MCF 10A (cell line): ENCODE measurements around the gene RNASEL. TPM values are rescaled to one million over a fixed set of nuclear protein-coding genes. Genes with fewer than 3 reads are reported as not detected.

Experiments
- BruUV-seq: library from RNA; stranded (reverse); fragments of 400-500 nt; replicated peaks from 2 replicates; lab custom pipeline; 2021; lab: Mats Ljungman, UMichigan
- CTCF ChIA-PET: fragments of 300-600 bp; sonication (Branson Sonifier 250); formaldehyde crosslinking; extraction: SDS; loops from one replicate; lab custom pipeline; 2021; ENCODE audit warnings: antibody characterized with exemption, inconsistent platforms; lab: Yijun Ruan, JAX
- POLR2A ChIA-PET: fragments of 300-600, 350-650 bp; sonication (Branson Sonifier 250); formaldehyde crosslinking; extraction: SDS; loops from one replicate; lab custom pipeline; 2020; ENCODE audit warnings: antibody characterized with exemption, inconsistent platforms; lab: Yijun Ruan, JAX
- DNase-seq: peaks from one replicate; pipeline ENCODE4 v3.0.0-alpha.2; 2018; ENCODE audit not compliant: unreplicated experiment
- H3K27ac Mint-ChIP-seq: one replicate; pipeline ENCODE4 v1.8.0; 2022; ENCODE audit warnings: mild to moderate bottlenecking, low read depth, mixed read lengths; ENCODE audit not compliant: unreplicated experiment
- H3K27me3 Mint-ChIP-seq: one replicate; pipeline ENCODE4 v1.8.0; 2022; ENCODE audit warnings: mixed read lengths; ENCODE audit not compliant: insufficient read depth, unreplicated experiment
- H3K36me3 Mint-ChIP-seq: one replicate; pipeline ENCODE4 v1.8.0; 2022; ENCODE audit warnings: mild to moderate bottlenecking, moderate library complexity, mixed read lengths; ENCODE audit not compliant: insufficient read depth, unreplicated experiment
- H3K4me1 Mint-ChIP-seq: one replicate; pipeline ENCODE4 v1.8.0; 2022; ENCODE audit warnings: mixed read lengths; ENCODE audit not compliant: insufficient read depth, unreplicated experiment
- H3K4me3 Mint-ChIP-seq: one replicate; pipeline ENCODE4 v1.8.0; 2022; ENCODE audit warnings: mild to moderate bottlenecking, moderate library complexity, mixed read lengths; ENCODE audit not compliant: unreplicated experiment
- H3K9me3 Mint-ChIP-seq: one replicate; pipeline ENCODE4 v1.8.0; 2022; ENCODE audit warnings: mixed read lengths; ENCODE audit not compliant: unreplicated experiment
- intact Hi-C: fragments of 100-400 bp; cut with micrococcal nuclease; formaldehyde crosslinking; loops from 2 replicates; pipeline ENCODE4 v1.14.1; 2022
- total RNA-seq: library from RNA; stranded (reverse); gene quantifications from 2 replicates; pipeline ENCODE4 v1.2.3, GENCODE V29; 2022
- TF ChIP-seq, protein P1 (sequence below): fragments of 200-600 bp; IDR thresholded peaks from one replicate; pipeline ENCODE4 v1.8.0; 2022; ENCODE audit warnings: antibody characterized with exemption, mild to moderate bottlenecking; ENCODE audit not compliant: unreplicated experiment

The RNASEL gene
- total RNA-seq, 1 experiment from 2014 or later: 4.2 TPM

DNA sequence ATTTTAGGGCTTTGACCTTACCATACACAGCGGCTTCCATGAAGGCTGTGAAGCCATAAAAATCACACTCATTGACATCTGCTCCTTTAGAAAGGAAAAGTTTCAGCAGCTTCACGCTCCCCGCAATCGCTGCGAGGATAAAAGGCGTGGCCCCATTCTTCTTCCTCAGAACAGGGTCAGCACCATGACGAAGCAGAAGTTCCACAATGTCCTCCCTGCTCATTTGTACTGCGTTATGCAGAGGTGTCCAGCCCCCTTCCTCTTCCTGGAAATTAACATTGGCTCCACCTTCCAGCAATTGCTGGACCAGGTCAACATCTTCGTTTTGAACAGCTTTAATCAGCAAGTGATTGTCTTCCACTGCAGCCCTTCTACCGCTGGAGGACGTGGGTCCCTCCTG, 2.7 kb downstream of the RNASEL start:
- ChIA-PET POLR2A (interaction anchor here (1.1 kb wide), 1 partner anchor 11 kb away, joined by 7 read pairs; no protein-coding TSS in a partner anchor), CTCF (interaction anchor here (0.6 to 1.9 kb wide), 3 partner anchors 9 to 198 kb away, joined by 3 to 15 read pairs (median 4); no protein-coding TSS in a partner anchor)
- Mint-ChIP-seq H3K4me3 (no peak overlapping the region), H3K36me3 (peaks cover 22% of the 10 kb centered on the region), H3K27me3 (no peaks in the 10 kb centered on the region), H3K9me3 (no peaks in the 10 kb centered on the region), H3K27ac (no peak overlapping the region), H3K4me1 (peaks cover 5% of the 10 kb centered on the region)
- intact Hi-C loops: no loop called here
- DNase-seq: no peak
- TF ChIP-seq, protein P1, sequence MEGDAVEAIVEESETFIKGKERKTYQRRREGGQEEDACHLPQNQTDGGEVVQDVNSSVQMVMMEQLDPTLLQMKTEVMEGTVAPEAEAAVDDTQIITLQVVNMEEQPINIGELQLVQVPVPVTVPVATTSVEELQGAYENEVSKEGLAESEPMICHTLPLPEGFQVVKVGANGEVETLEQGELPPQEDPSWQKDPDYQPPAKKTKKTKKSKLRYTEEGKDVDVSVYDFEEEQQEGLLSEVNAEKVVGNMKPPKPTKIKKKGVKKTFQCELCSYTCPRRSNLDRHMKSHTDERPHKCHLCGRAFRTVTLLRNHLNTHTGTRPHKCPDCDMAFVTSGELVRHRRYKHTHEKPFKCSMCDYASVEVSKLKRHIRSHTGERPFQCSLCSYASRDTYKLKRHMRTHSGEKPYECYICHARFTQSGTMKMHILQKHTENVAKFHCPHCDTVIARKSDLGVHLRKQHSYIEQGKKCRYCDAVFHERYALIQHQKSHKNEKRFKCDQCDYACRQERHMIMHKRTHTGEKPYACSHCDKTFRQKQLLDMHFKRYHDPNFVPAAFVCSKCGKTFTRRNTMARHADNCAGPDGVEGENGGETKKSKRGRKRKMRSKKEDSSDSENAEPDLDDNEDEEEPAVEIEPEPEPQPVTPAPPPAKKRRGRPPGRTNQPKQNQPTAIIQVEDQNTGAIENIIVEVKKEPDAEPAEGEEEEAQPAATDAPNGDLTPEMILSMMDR: no peak
- no TSS peak for BruUV-seq

GRCh38 chr1:182584746-182585145, 4.3 kb downstream of the RNASEL start:
- CTCF ChIA-PET: interaction anchor here (0.8 to 1.1 kb wide), 2 partner anchors 11 to 200 kb away, joined by 3 to 4 read pairs; no protein-coding TSS in a partner anchor
- H3K4me3 Mint-ChIP-seq: no peak overlapping the region
- POLR2A ChIA-PET: interaction anchor here (1.0 kb wide), 1 partner anchor 68 kb away, joined by 3 read pairs; no protein-coding TSS in a partner anchor
- no peak overlapping the region for H3K27ac Mint-ChIP-seq
- no peaks in the 10 kb centered on the region for H3K27me3 Mint-ChIP-seq
- H3K36me3 Mint-ChIP-seq: peaks cover 36% of the 10 kb centered on the region
- intact Hi-C loops: no loop called here
- DNase-seq: no peak
- TF ChIP-seq, protein P1: no peak
- BruUV-seq: no TSS peak
- H3K9me3 Mint-ChIP-seq: no peaks in the 10 kb centered on the region
- peaks cover 5% of the 10 kb centered on the region for H3K4me1 Mint-ChIP-seq

DNA sequence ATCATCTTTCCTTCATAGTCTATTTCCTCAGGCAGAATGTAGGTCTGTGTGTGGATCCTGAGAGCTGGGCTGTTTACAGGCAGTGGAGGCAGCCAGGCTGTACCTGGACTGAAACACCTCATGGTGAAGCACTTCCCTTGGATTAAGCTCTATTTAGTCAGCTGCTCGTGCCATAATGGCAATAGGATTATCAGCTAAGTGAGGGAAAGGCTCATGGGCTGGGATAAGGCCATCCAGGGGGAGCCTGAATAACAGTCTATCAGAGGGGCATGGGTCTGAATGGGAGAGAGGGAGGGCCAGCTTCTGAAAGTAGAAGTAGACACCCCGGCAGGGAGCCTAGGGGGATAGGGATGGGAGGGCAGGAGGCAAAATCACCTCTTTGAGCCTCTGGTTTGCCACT, 8.3 kb downstream of the RNASEL start:
- H3K4me1 Mint-ChIP-seq: peaks cover 6% of the 10 kb centered on the region
- H3K9me3 Mint-ChIP-seq: no peaks in the 10 kb centered on the region
- H3K4me3 Mint-ChIP-seq: no peak overlapping the region
- DNase-seq: no peak
- no peaks in the 10 kb centered on the region for H3K27me3 Mint-ChIP-seq
- BruUV-seq: no TSS peak
- TF ChIP-seq, protein P1: no peak
- peaks cover 39% of the 10 kb centered on the region for H3K36me3 Mint-ChIP-seq
- ChIA-PET POLR2A (interaction anchor here (0.9 to 1.8 kb wide), 2 partner anchors 8 to 26 kb away, joined by 3 to 12 read pairs; partner anchors contain the start of gene RNASEL), CTCF (interaction anchor here (0.8 kb wide), 2 partner anchors 15 to 20 kb away, joined by 4 read pairs; no protein-coding TSS in a partner anchor)
- no peak overlapping the region for H3K27ac Mint-ChIP-seq
- intact Hi-C loops: no loop called here

DNA sequence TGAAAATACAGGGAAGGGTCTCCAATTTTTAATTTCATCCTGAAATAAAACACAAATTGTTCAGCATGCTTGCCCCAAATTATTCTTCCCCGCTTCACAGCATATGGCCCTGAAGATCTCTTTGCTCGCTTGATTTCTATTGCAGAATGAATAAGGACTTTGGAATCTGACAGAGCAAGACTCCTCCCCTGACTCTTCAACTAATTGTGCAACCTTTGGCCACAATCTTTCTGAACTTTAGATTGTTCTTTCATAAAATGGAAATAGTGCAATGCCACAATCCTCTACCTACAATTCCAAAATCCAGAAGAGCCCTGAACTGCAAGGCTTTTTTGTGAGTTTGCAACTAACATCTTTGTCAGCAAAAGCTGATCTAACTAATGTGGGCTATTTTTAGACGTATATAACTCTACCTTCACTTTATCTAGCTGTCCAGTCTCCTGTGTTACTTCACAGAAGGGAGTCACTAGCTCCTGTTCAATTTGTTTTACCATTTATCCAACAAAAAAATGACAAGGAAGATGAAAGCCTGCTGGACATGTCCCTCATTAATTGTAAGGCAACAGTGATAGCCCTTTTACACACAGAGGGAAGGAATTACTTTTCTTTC, 13.4 kb downstream of the RNASEL start:
- Mint-ChIP-seq H3K4me3 (no peak overlapping the region), H3K36me3 (peaks cover 22% of the 10 kb centered on the region), H3K27me3 (no peaks in the 10 kb centered on the region), H3K9me3 (no peaks in the 10 kb centered on the region), H3K4me1 (peaks cover 12% of the 10 kb centered on the region), H3K27ac (no peak overlapping the region)
- POLR2A ChIA-PET: interaction anchor here (0.9 to 2.1 kb wide), 7 partner anchors 10 to 118 kb away, joined by 3 to 14 read pairs (median 3); partner anchors contain the start of gene RNASEL
- intact Hi-C loops: no loop called here
- peak; percentile 81 for DNase-seq
- CTCF ChIA-PET: interaction anchor here (0.9 to 1.2 kb wide), 2 partner anchors 25 to 179 kb away, joined by 4 to 6 read pairs; no protein-coding TSS in a partner anchor
- BruUV-seq: no TSS peak
- TF ChIP-seq, protein P1: no peak
